ENCODE data around the gene ROPN1L.

The ROPN1L gene

GRCh38 chr5:10479154-10479721, 37.6 kb downstream of the ROPN1L start:
- ChIA-PET CTCF (interaction anchor here (3.0 to 4.5 kb wide), 2 partner anchors 11 to 27 kb away, joined by 7 to 11 read pairs; no protein-coding TSS in a partner anchor), POLR2A (no interaction called here)
- DNase-seq (ENCODE audit: extremely low spot score), result no peak
- no peak for TF ChIP-seq CTCF (IDR thresholded peaks at IDR 0.05; ENCODE audit: control extremely low read depth, extremely low read depth, low read depth, missing control alignments)

GRCh38 chr5:10480237-10480985, 38.7 kb downstream of the ROPN1L start:
- ChIA-PET CTCF (interaction anchor here (1.0 to 4.5 kb wide), 3 partner anchors 10 to 28 kb away, joined by 3 to 11 read pairs (median 7); no protein-coding TSS in a partner anchor), POLR2A (no interaction called here)
- DNase-seq (ENCODE audit: extremely low spot score), result no peak
- TF ChIP-seq CTCF (IDR thresholded peaks at IDR 0.05; ENCODE audit: control extremely low read depth, extremely low read depth, low read depth, missing control alignments), result no peak

GRCh38 chr5:10481241-10481935, 39.7 kb downstream of the ROPN1L start:
- POLR2A ChIA-PET, result no interaction called here
- DNase-seq (ENCODE audit: extremely low spot score), result no peak
- TF ChIP-seq CTCF (IDR thresholded peaks at IDR 0.05; ENCODE audit: control extremely low read depth, extremely low read depth, low read depth, missing control alignments), result no peak
- CTCF ChIA-PET, result interaction anchor here (0.6 to 4.5 kb wide), 4 partner anchors 9 to 146 kb away, joined by 3 to 11 read pairs (median 5); no protein-coding TSS in a partner anchor

- DNase-seq (ENCODE audit: extremely low spot score), result no peak
- ChIA-PET POLR2A (no interaction called here), CTCF (interaction anchor here (1.4 to 1.7 kb wide), 2 partner anchors 10 to 144 kb away, joined by 3 to 4 read pairs; no protein-coding TSS in a partner anchor)
- TF ChIP-seq CTCF (IDR thresholded peaks at IDR 0.05; ENCODE audit: control extremely low read depth, extremely low read depth, low read depth, missing control alignments), result no peak
Measured at GRCh38 chr5:10482791-10483530, 41.3 kb downstream of the ROPN1L start.

GRCh38 chr5:10484774-10485141, 43.1 kb downstream of the ROPN1L start:
- TF ChIP-seq CTCF (IDR thresholded peaks at IDR 0.05; ENCODE audit: control extremely low read depth, extremely low read depth, low read depth, missing control alignments), result no peak
- no peak for DNase-seq (ENCODE audit: extremely low spot score)
- ChIA-PET POLR2A (no interaction called here), CTCF (interaction anchor here (1.3 kb wide), 1 partner anchor 31 kb away, joined by 3 read pairs; no protein-coding TSS in a partner anchor)
